Inflammatory macrophage (primary cell): ENCODE data around the gene SUZ12.
"Not testable (repeated sequence)": the region's sequence is repeated elsewhere in the genome, so short reads cannot be mapped to it uniquely, and the experiment has no call there.

Experiments used
- DNase-seq, 2 donors: peaks; one replicate each; pipeline ENCODE4 v3.0.0-alpha.2; 2020 to 2022
- total RNA-seq, 18 experiments: gene quantifications; one replicate each; lab custom pipeline; 2026; ENCODE audit warnings: mixed read lengths in 6 of 18, inconsistent platforms in 2 of 18; lab: John Stamatoyannopoulos, UW

The SUZ12 gene
- 22.9 to 83.0 (median 57.0) reads per million in 18 experiments for total RNA-seq

- DNase-seq = peak; percentile 78 to 83
Observed at GRCh38 chr17:31936615-31937609, at the start of gene SUZ12. Gene SUZ12, plus strand, starts transcription at chr17:31937007. Its CDS starts 240 bp downstream, at chr17:31937247.

GRCh38 chr17:31888124-31888523 lies 48.7 kb upstream of the SUZ12 start:
- DNase-seq = peak; percentile 68 to 84

GRCh38 chr17:31900877-31901276 lies 35.9 kb upstream of the SUZ12 start:
- peak in 1 of 2 donors; percentile 16 for DNase-seq

- no peak for DNase-seq
Observed at GRCh38 chr17:31902693-31903092, 34.1 kb upstream of the SUZ12 start.

GRCh38 chr17:31903401-31903800 lies 33.4 kb upstream of the SUZ12 start:
- no peak for DNase-seq

GRCh38 chr17:31907342-31907962 lies 29.4 kb upstream of the SUZ12 start:
- no peak for DNase-seq

GRCh38 chr17:31908386-31908785 lies 28.4 kb upstream of the SUZ12 start:
- DNase-seq = peak in 1 of 2 donors; percentile 13

GRCh38 chr17:31912705-31913104 lies 24.1 kb upstream of the SUZ12 start:
- not testable (repeated sequence) for DNase-seq

- DNase-seq = no peak
Observed at GRCh38 chr17:31915456-31916100, 21.2 kb upstream of the SUZ12 start.

GRCh38 chr17:31916491-31917064 lies 20.2 kb upstream of the SUZ12 start:
- DNase-seq = no peak

- peak in 1 of 2 donors; percentile 5 for DNase-seq
Observed at GRCh38 chr17:31917065-31917529, 19.7 kb upstream of the SUZ12 start.

- DNase-seq = not testable (repeated sequence)
Observed at GRCh38 chr17:31917721-31918120, 19.1 kb upstream of the SUZ12 start.

- DNase-seq = no peak
Observed at GRCh38 chr17:31918701-31919128, 18.1 kb upstream of the SUZ12 start.

GRCh38 chr17:31919802-31920525 lies 16.8 kb upstream of the SUZ12 start:
- no peak for DNase-seq

GRCh38 chr17:31926100-31926729 lies 10.6 kb upstream of the SUZ12 start:
- DNase-seq = no peak

GRCh38 chr17:31931756-31932155 lies 5.1 kb upstream of the SUZ12 start:
- DNase-seq = peak; percentile 11 to 75

- no peak for DNase-seq
Observed at GRCh38 chr17:31935512-31935911, 1.3 kb upstream of the SUZ12 start.

- not testable (repeated sequence) for DNase-seq
Observed at GRCh38 chr17:31937926-31938641, 1.3 kb downstream of the SUZ12 start.

GRCh38 chr17:31941916-31942315 lies 5.1 kb downstream of the SUZ12 start:
- DNase-seq = not testable (repeated sequence)

- not testable (repeated sequence) for DNase-seq
Observed at GRCh38 chr17:31942396-31942795, 5.6 kb downstream of the SUZ12 start.
